CD4-positive, alpha-beta T cell treated with Interleukin-2 at 100 ng/mL for 4 hours (primary cell): Measurements from ENCODE around the gene CPED1.

Experiments used
- DNase-seq: peaks from one replicate; pipeline ENCODE4 v3.0.0-alpha.2; 2020; ENCODE audit warnings: low spot score

Gene CPED1

DNA sequence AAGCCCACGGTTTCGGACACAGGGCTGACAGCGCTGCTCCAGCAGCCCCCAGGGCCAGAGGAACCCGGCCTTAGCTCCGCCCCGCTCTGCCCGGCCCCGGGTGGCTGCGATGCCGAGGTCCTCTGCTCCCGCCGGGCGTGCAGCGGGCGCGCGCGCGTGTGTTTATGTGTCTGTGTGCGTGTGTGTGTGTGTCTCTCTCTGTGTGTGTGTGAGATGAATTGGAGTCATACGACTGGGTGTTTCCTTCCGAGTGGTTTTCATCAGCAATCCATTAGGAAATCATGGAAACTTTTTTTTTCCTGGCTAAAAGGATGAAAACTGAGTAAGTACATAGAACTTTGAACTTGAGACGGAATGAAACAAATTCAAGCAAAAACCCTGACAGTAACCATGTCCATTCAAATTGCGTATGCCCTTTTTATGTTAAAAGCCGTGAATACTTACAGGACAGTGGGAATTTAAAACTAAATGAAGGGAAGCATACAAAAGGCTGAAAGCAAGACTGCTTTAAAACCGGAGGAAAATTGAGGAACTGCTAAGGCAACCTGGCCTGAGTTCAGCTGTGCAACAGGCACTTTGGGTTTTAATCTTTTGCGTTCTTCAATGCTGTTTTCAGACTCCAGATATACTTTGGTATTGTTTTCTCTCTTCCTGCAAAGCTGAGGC lies at the start of gene CPED1:
Gene CPED1 (plus strand): TSS at position 121 of the 666 bp plus-strand sequence. CDS start 911 bp downstream, outside the sequence.
- peak; percentile 19 for DNase-seq

DNA sequence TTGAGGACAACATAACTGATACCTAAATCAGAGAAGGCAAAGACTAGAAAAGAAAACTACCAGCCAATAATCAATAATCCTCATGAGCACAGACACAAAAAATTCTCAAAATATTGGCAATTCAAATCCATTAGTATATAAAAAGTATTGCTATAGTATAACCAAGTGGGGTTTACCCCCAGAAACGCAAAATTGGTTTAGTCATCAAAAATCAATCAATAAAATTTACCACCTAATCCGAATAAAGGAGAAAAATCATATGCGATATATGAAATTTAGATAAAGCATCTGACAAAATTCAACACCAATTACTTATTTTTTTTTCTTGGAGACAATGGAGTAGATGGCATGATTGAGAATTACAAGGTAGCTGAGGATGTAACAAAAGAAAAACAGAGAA lies 49.2 kb upstream of the CPED1 start:
- DNase-seq: no peak

DNA sequence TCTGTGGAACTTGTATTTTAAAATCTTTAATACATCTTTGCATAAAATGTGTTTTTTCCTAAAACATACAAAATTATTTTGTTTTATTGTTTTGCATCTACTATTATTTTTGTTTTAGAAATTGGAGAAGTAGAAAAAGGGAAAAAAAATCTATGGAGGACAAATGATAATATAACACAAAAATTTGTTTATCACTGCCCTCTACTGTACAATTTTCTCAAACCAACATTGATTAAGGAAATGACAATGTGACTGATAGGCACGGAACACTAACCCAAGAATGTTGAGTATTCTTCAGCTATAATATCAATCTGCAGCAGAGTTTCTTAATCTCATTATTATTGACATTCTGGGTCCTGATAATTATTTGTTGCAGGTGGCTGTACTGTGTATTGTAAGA lies 47.4 kb upstream of the CPED1 start:
- DNase-seq: peak; percentile 10

DNA sequence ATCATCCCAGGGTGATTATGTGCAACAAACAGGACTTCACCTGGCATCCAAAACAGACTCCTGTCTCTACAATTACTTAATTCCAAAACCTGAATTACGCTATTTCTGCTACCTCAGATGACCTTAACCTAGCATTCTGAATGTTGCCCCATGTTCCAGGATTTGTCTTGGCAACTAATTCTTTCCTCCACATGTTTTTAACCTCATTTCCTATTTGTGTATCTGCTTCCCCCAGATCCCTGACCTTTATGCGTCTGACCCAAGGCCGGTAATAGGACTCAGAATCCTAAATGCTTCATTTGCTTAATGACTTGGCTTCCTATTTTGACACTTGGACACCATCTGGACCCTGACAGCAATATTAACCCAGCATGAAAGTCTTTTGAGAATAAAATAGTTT lies 46.7 kb upstream of the CPED1 start:
- DNase-seq: no peak

DNA sequence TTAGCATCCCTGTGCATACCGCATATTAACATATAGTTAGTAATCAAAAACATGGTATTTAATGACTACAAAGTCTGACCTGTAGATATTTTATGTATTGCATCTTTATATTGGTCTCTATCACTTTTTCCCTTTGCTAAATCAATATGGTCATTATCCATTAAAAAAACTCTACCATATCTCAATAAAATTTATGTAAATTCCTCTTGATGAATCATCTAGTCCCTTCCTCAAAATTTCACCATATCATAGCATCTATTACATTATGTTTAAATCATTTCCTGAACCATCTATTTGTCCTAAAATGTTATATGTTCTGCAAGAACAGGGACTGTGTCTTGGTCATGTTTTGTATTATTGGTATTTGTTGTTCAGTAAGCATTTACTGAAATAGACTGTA lies 45.6 kb upstream of the CPED1 start:
- no peak for DNase-seq

DNA sequence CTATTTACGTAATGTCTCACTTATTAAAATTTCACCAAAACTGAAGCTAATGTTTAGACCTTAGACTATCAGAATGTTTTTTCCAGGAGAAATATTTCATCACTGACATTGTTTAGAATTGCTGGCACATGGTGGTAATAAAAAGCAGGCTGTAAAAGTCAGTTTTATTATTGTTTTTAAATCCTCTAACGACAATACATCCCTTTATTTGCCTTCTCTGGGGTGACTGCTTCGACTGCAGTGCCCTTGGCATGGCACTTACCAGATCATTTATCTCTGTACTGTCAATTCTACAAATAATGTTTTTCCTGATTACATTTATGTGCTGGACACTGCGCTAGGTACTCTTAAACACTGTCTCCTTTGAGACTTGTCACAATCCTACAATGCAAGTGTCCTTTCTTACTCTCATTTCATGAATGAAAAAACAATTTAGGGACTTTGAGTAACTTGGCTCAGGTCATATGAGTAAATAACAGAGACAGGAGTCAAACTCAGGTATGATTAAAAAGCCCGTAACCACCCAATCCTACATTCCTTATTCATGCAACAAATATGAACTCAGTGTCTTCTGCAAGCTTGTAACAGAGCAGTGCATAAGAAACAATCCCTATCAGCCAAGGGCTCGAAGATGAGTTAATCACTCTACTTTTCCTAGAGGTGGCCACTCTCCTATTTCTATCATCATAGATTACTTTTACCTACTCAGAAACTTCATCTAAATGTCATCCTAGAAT lies 43.5 kb upstream of the CPED1 start:
- no peak for DNase-seq

DNA sequence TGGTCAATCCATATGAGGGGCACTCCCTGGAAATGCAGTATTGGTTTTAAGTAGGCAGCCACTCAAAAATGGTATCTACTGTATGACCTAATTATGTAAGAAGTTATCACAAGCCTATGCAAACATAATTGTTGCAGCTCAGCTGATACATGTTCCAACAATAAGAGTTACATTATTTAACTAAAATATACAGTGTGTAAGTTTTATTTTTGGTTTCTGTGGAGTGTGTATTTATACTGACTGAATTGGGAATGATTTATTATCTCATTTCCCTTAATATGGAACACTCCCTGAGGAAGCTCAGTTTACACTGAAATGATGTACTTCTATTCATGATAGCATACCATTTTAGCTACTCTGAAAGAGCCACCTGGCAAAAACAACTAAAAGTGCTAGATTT lies 40.5 kb upstream of the CPED1 start:
- no peak for DNase-seq

DNA sequence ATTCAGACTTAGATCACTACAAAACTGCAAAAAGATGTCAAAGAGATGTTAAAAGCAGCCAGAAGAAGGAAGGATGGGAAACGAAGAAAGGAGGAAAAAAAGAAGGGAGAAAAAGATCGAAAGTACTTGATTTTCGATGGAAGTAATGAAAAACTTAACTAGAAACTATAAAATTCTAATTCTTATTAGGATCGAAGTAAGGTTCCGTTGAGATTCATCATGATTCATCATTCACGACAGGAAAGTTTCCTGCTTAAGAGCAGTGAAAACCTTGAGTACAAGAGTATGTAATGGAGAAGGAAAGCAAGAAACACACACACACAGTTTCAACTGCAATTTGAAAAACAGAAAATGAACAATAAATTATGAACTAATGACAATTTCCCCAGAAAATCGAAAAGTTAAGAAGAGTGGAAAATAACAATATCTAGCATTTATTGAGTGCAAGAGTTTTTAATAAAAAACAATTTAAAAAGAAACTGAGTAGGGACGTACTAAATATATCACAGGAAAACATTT lies 39.1 kb upstream of the CPED1 start:
- DNase-seq: no peak

DNA sequence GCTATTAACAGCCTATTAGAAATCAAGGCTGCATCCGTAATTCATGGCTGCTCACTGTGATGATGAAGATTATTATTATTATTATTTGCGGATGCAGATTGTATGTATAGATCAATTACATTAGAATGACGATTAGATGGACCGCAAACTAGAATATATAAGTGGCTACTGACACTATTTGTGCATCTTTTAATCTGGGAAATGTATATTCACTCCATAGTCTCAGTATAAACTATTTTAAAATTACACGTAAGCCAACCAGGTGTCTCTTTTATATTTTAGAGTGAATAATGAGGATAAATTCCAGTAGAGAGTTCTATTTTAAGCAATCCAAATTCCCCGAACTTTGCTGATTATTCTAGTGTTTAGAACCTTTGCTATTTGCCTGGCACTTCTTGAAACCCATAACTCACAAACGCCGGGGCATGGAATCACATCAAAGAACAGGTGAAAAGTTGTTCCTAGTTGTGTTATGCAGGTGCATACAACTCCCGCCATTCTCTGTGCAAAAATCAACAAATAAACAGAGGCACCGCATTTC lies 38.4 kb upstream of the CPED1 start:
- no peak for DNase-seq

DNA sequence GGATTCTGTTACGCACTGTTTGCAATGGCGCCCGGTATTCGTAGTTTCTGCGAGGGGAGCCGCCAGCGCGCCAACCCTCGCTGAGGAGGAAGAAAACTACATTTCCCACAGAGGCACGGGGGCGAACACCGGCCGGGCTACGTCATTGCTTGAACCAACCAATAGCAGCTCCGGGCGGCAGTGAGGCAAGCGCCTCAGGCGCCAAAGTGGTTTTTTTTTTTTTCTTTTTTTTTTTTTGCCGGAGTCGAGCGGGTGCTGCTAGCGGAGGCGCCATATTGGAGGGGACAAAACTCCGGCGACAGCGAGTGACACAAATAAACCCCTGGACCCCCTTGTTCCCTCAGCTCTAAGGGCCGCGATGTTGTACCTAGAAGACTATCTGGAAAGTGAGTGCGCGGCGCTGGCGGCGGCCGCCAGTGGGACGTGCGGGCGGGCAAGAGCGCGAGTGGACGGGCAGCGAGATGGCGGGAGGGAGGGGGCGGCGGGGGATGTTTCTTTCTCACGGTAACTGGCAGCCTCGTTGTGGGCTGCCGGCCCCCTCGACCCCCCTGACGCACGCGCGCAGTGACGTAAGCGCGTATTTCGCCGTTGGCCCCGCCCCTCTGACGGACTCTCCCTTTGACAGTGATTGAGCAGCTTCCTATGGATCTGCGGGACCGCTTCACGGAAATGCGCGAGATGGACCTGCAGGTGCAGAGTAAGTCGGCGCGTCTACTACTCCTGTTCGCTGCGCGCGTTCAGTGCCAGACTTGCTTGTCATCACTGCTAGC lies 37.8 kb upstream of the CPED1 start, which contains the start of gene ING3:
Gene ING3 (plus strand): TSS at position 239 of the 770 bp plus-strand sequence. CDS start 120 bp downstream, at position 359.
- peak; percentile 98 for DNase-seq

DNA sequence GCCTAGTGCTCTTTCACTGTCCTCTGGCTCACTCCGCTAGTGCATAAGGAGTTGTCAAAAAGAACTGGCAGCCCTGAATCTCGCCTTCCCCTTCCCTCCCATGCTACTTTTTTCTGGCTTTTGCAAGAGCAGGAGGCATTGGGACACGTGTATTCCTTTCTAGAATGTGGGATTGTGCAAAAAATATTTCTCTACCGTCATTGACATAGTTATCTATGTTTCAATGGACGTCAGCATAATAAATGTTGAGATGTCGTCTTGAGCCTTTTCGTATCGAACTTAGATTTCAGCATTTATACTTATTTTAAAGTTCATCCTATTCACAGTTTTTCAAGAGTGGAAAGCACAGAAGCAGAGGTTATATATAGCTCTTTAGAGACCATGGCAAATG lies 37.2 kb upstream of the CPED1 start:
- no peak for DNase-seq

DNA sequence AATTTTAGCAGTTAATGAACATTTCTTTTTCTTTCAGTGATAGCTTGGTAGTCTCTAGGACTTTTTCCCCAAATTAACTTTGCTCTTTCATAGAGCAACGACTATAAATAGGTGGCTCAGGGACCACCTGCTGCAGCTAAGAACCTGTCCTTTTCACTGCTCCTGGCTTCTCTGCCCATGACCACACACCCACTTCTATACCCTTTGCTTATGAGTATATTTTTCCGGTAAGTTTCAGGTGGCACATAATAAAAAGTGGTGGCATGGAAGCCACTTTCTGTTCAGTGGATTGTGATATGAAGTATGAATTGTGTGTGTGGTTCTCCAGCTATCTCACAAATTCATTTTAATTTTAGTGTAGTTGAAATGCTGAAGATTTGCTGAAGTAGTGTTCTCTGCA lies 36.7 kb upstream of the CPED1 start:
- DNase-seq: peak; percentile 5

DNA sequence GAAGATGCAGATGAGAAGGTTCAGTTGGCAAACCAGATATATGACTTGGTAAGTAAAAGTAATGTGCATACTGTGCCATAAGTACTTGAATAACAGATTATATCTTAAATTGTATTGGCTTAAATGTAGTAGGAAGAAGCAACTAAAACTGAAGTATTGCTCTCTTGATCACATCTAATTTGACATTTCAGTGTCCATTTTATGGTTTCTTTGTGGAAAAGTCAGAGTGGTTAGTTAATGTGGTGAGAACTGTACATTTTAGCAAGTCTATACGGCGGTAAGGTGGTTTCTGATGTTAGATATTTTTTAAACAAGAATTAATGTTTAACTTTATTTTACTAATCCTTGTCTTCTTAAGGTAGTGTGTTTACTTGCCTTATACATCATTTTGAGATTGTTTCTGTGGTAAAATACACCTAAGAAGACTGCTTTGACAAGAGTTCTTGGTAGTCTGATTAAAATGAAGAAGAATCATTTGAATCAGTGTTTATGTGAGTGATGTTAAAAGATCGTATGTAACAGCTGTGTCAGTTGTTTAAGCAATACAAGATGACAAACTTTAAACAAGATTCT lies 32.8 kb upstream of the CPED1 start:
- no peak for DNase-seq

DNA sequence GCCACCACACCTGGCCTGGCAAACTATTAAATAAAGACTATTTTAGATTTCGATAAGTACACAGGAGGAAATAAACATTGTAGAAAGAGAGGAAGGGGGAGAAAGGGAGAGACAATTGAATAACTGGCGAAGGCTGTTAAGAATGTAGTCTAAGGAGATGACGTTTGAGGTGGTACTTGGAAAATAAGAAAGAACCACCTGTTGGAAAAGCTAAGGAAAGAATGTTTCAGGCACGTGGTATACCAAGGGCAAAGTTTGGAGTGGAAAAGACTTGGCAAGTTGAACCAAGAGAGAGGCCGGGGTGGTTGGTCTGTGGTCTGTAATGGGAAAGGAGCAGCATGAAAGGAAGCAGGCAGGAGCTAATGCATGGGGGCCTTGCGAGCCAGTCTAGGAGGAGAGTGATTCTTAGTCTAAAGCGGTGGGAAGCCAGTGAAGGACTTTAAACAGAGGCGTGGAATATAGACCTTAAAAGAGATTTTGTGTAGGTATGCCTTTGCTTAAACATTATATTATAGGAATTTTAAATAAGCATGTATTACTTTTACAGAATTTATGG lies 28.5 kb upstream of the CPED1 start:
- DNase-seq: no peak

DNA sequence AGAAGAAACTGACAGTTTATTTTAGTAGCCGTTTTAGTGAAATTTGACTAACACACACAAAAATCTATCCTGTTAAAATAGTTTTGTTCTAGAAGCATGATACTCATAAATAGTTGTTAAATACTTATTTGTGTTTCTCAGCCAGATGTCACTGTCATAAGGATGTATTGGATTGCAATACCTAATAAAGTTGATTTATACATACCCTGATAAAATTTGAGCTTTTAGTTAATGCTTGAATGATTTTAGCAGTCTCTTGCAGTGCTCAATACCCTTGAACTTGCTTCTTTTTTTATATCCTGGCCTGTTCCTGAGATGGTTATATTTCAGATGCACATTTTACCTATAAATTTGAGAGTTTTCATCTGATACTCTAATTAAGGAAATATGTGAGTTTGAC lies 27.8 kb upstream of the CPED1 start:
- no peak for DNase-seq

DNA sequence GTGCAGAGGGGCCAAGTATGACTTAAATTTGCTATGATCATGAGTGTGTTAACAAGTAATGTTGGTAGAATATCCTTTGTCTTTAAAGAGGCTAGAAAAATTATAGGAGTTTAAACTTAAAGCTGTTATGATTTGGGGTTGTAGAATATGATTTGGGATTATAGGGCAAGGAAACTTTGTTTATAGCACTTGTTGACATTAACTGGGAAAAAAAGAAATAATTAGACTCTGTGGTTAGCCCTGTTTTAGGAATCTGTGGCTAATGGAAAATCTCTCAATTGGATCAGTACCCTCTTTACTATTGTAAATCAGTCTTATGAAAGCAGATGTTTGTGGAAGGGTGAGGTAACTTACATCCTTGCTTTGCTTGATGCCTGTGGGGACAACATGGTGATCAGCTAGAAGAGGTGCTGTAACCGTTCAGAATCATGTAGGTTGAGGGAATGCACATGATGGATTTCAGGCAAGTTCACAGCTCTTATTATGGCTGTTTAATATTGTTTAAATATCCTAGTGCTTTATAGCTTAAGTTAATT lies 26.8 kb upstream of the CPED1 start:
- DNase-seq: no peak

DNA sequence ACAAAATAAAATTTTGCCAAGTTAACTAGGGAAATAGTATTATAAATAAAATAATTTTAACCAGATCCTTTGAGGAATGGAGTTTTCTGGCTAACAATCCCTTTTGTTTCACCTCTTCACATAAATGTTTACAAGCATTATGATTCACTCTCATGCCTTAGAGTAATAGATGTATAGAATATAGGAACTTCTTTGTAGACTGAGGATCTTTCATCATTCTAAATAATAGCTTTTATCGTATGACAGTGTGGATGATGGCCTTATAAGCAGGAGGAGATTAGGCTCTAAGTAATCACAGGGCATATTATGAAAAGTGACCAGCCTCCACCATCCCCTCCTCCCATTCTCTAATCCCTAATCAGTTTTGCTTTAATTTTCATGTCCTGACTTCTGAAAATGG lies 24.4 kb upstream of the CPED1 start:
- DNase-seq: no peak

DNA sequence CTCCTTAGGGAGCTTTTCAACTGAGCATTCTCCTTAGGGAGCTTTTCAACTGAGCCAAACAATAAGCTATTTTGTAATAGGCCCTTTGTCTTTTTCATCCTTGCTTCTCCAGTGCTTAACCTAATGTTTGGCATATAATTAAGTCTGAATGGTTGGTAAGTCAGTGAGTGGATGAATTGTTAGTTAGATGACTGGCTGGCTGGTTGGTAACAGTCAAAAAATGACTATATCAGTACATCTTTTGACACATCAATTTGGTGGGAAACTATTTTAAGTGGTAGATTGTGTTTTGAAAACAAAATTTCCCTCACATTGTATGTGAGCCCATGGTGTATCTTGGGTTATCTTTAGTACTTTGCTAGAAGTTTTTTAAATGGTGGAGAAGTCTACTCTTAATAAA lies 21.6 kb upstream of the CPED1 start:
- no peak for DNase-seq

DNA sequence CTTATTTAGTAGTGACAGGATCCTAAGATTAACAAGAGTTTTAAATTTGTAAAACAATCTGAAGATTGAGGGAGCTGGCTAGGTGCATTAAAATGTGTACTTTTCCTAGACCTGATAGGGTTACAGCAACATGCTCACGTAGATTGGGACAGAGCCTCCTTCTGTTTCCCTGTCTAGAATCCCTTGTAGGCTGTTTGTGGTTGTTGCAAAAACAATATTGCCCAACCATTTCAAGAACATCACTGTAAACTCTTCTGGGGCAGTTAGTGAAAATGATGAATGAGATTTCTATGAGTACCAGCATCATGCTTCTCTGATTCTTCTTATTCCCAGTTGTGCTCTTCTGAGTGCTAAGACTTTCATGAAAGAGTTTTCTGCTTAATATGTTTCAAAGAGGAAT lies 14.7 kb upstream of the CPED1 start:
- DNase-seq: no peak

DNA sequence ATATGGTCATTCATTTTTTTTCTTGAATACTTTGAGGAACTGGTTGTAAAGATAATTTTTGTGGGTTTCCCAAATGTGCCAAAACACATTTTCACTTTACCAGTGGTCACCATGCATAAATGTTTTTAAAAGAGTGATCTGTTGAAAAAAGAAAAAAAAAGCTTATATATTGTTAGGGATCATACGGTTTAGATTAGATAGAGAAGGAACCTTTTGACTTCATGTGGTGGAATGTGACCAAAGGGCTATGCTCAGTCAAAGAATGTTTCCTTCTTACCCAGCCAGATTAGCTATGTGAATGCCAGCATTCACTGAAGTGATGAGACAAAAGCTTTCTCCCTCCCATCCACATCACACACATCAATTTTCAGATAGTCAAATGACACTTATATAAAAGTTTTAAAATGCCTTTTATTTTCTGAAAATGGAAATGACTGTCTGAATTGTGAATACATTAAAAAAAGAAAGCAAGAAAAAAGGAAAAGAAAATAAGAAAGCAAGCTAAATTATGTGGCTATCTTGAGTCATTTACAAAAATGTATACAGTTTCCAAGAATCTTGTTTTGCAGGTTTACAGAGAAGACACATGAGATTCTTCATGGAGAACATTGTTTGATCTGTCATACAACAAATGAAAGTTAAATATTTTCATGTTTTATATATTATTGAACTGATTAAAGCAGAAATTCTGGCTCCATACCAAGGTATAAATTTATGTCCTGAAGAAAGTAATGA lies 8.6 kb upstream of the CPED1 start:
- no peak for DNase-seq

DNA sequence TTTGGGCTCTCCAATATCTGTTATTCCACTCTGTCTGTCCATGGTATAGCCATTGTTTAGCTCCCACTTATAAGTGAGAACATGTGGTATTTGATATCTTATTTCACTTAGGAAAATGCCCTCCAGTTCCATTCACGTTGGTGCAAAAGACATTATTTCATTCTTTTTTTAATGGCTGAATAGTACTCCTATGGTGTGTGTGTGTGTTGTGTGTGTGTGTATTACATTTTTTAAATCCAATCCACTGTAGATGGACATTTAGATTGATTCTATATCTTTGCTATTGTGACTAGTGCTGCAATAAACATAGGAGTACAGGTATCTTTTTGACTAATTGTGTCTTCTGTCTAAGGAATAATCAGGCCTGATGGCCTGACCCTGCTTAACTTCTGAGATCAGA lies 7.4 kb upstream of the CPED1 start:
- no peak for DNase-seq
